A549 (cell line): Measurements from ENCODE around the gene SRPK2. TPM values are rescaled to one million over a fixed set of nuclear protein-coding genes. Genes with fewer than 3 reads are reported as not detected.

Experiments used
- ATAC-seq, 2 experiments: fragments of 200-7000 bp in 1 of 2; fragments of >200 bp in 1 of 2; cut with Nextera tagmentation in 1 of 2; cut with Tn5 transposase in 1 of 2; 3 replicates each; pipeline versions ENCODE4 v1.8.0 to v1.9.1; 2018 to 2020; ENCODE audit warnings: mild to moderate bottlenecking in 1 of 2, moderate library complexity in 1 of 2
- CTCF ChIA-PET: fragments of 300-600 bp; sonication (Branson Sonifier 250); formaldehyde crosslinking; extraction: SDS; loops from one replicate; lab custom pipeline; 2021; ENCODE audit warnings: antibody characterized with exemption, inconsistent platforms; lab: Yijun Ruan, JAX
- POLR2A ChIA-PET: fragments of 350-600 bp; formaldehyde crosslinking; extraction: SDS; loops from one replicate; lab custom pipeline; 2021; ENCODE audit warnings: antibody characterized with exemption, inconsistent platforms; lab: Yijun Ruan, JAX
- DNase-seq, 2 experiments: peaks; one replicate each; pipeline versions ENCODE4 v3.0.0 to v3.0.0-alpha.2; 2011 to 2016; ENCODE audit warnings: low read depth in 1 of 2, low spot score in 1 of 2
- FAIRE-seq: peaks from 2 replicates; lab custom pipeline; 2011; peaks lifted over from hg19 to GRCh38; lab: Jason Lieb, UNC
- H3K27ac ChIP-seq, 2 experiments: fragments of >200 bp; sonication (Bioruptor Twin); formaldehyde crosslinking; 3 replicates each; pipeline ENCODE4 v1.5.1; 2016 to 2017
- H3K4me1 ChIP-seq: fragments of >200 bp; sonication (Bioruptor Twin); formaldehyde crosslinking; 3 replicates; pipeline ENCODE4 v1.6.1; 2016
- H3K4me2 ChIP-seq: fragments of >200 bp; sonication (Bioruptor Twin); formaldehyde crosslinking; 3 replicates; pipeline ENCODE4 v1.6.1; 2016
- H3K4me3 ChIP-seq: fragments of >200 bp; sonication (Bioruptor Twin); formaldehyde crosslinking; 3 replicates; pipeline ENCODE4 v1.5.1; 2016
- H3K9me3 ChIP-seq: fragments of >200 bp; sonication (Bioruptor Twin); formaldehyde crosslinking; 3 replicates; pipeline ENCODE4 v1.6.1; 2016
- ATOH8 ChIP-seq: fragments of 250-450 bp; sonication (Bioruptor Pico); IDR thresholded peaks from 2 replicates; pipeline ENCODE4 v1.5.0; 2020; ENCODE audit warnings: low read depth, mild to moderate bottlenecking, moderate library complexity
- BHLHE40 ChIP-seq: IDR thresholded peaks from 2 replicates; pipeline ENCODE4 v1.6.1; 2012; ENCODE audit warnings: low read depth, low read length, inconsistent platforms
- CBX2 ChIP-seq: fragments of 200-600 bp; sonication (generic); IDR thresholded peaks from 2 replicates; pipeline ENCODE4 v1.6.1; 2016; ENCODE audit warnings: low read depth, mild to moderate bottlenecking, borderline replicate concordance
- CBX8 ChIP-seq: fragments of 200-600 bp; sonication (generic); IDR thresholded peaks from 2 replicates; pipeline ENCODE4 v1.6.1; 2016
- CEBPB ChIP-seq, 2 experiments: fragments of >200 bp in 1 of 2; sonication (Bioruptor Twin) in 1 of 2; formaldehyde crosslinking in 1 of 2; IDR thresholded peaks; 2 replicates each; pipeline ENCODE4 v1.6.1; 2012 to 2016
- CTCF ChIP-seq: fragments of >200 bp; sonication (Bioruptor Twin); formaldehyde crosslinking; IDR thresholded peaks from 3 replicates; pipeline ENCODE4 v1.5.1; 2016
- EHF ChIP-seq: fragments of 250-450 bp; sonication (Bioruptor Pico); IDR thresholded peaks from 2 replicates; pipeline ENCODE4 v1.5.0; 2020; ENCODE audit warnings: mild to moderate bottlenecking
- FOSB ChIP-seq: fragments of 250-450 bp; sonication (Bioruptor Pico); IDR thresholded peaks from 2 replicates; pipeline ENCODE4 v1.5.0; 2020; ENCODE audit warnings: mild to moderate bottlenecking, moderate library complexity
- FOSL2 ChIP-seq, 2 experiments: fragments of 450-650 bp in 1 of 2; fragments of >200 bp in 1 of 2; sonication (Bioruptor Twin) in 1 of 2; formaldehyde crosslinking; IDR thresholded peaks; 2 replicates each; pipeline versions ENCODE4 v1.5.0 to v1.6.1; 2016 to 2020; ENCODE audit warnings: mild to moderate bottlenecking in 1 of 2, moderate library complexity in 1 of 2
- HES2 ChIP-seq: fragments of >200 bp; sonication (Bioruptor Twin); formaldehyde crosslinking; IDR thresholded peaks from 2 replicates; pipeline ENCODE4 v1.6.1; 2016
- HEYL ChIP-seq: fragments of 250-450 bp; sonication (Bioruptor Pico); IDR thresholded peaks from 2 replicates; pipeline ENCODE4 v1.8.0; 2021; ENCODE audit warnings: mild to moderate bottlenecking, moderate library complexity
- HOXA7 ChIP-seq: fragments of 250-450 bp; sonication (Bioruptor Pico); IDR thresholded peaks from 2 replicates; pipeline ENCODE4 v1.5.0; 2020; ENCODE audit warnings: mild to moderate bottlenecking, moderate library complexity
- HOXB13 ChIP-seq: fragments of 250-450 bp; sonication (Bioruptor Pico); IDR thresholded peaks from 2 replicates; pipeline ENCODE4 v1.5.0; 2020; ENCODE audit warnings: low read depth, mild to moderate bottlenecking, moderate library complexity
- HOXB5 ChIP-seq: fragments of 250-450 bp; sonication (Bioruptor Pico); IDR thresholded peaks from 2 replicates; pipeline ENCODE4 v1.5.0; 2020; ENCODE audit warnings: mild to moderate bottlenecking, moderate library complexity
- JUN ChIP-seq, 2 experiments: fragments of >200 bp; sonication (Bioruptor Twin); formaldehyde crosslinking; IDR thresholded peaks; 2 replicates in 1 of 2; 3 replicates in 1 of 2; pipeline ENCODE4 v1.6.1; 2016 to 2017
- KDM5A ChIP-seq: fragments of 200-600 bp; sonication (generic); IDR thresholded peaks from 2 replicates; pipeline ENCODE4 v1.6.1; 2016; ENCODE audit warnings: antibody characterized with exemption, mild to moderate bottlenecking
- MAX ChIP-seq: IDR thresholded peaks from 2 replicates; pipeline ENCODE4 v1.6.1; 2012
- MAZ ChIP-seq: fragments of 150-350 bp; IDR thresholded peaks from 2 replicates; pipeline ENCODE4 v1.6.1; 2014; ENCODE audit warnings: antibody characterized with exemption, low read depth, low read length, borderline replicate concordance
- NFE2L2 ChIP-seq: fragments of 150-350 bp; conservative IDR thresholded peaks from 2 replicates; pipeline ENCODE4 v1.6.1; 2014; ENCODE audit warnings: low read length
- PHF8 ChIP-seq: fragments of 200-600 bp; sonication (generic); IDR thresholded peaks from 2 replicates; pipeline ENCODE4 v1.6.1; 2016; ENCODE audit warnings: low read depth, mild to moderate bottlenecking, antibody characterized with exemption, moderate library complexity, borderline replicate concordance
- POLR2A ChIP-seq: IDR thresholded peaks from 2 replicates; pipeline ENCODE4 v1.6.1; 2012; ENCODE audit warnings: mild to moderate bottlenecking, low read length
- RAD21 ChIP-seq, 2 experiments: fragments of >200 bp in 1 of 2; sonication (Bioruptor Twin) in 1 of 2; formaldehyde crosslinking in 1 of 2; IDR thresholded peaks in 1 of 2; conservative IDR thresholded peaks in 1 of 2; 2 replicates in 1 of 2; 3 replicates in 1 of 2; pipeline ENCODE4 v1.6.1; 2012 to 2018; ENCODE audit warnings: inconsistent platforms in 1 of 2
- RCOR1 ChIP-seq: fragments of 150-350 bp; IDR thresholded peaks from 2 replicates; pipeline ENCODE4 v1.6.1; 2014; ENCODE audit warnings: antibody characterized with exemption, low read length, low read depth
- RNF2 ChIP-seq: fragments of 200-600 bp; sonication (generic); IDR thresholded peaks from 2 replicates; pipeline ENCODE4 v1.6.1; 2016; ENCODE audit warnings: low read depth, mild to moderate bottlenecking, antibody characterized with exemption, moderate library complexity, borderline replicate concordance
- TP53 ChIP-seq: fragments of 250-450 bp; sonication (Bioruptor Pico); IDR thresholded peaks from 2 replicates; pipeline ENCODE4 v1.5.0; 2021; ENCODE audit warnings: mild to moderate bottlenecking, moderate library complexity
- USF2 ChIP-seq: fragments of 450-650 bp; IDR thresholded peaks from 2 replicates; pipeline ENCODE4 v1.6.1; 2014; ENCODE audit warnings: antibody characterized with exemption
- ZC3H11A ChIP-seq: fragments of 450-650 bp; IDR thresholded peaks from 2 replicates; pipeline ENCODE4 v1.6.1; 2014; ENCODE audit warnings: antibody characterized with exemption, mild to moderate bottlenecking
- ZNF302 ChIP-seq: fragments of 250-450 bp; sonication (Bioruptor Pico); IDR thresholded peaks from 2 replicates; pipeline ENCODE4 v1.9.0; 2021; ENCODE audit warnings: inconsistent platforms, mild to moderate bottlenecking, moderate library complexity
- ZSCAN20 ChIP-seq: fragments of 250-450 bp; sonication (Bioruptor Pico); IDR thresholded peaks from 2 replicates; pipeline ENCODE4 v1.8.0; 2022; ENCODE audit warnings: mild to moderate bottlenecking, moderate library complexity
- WGBS: methylation state at CpG from one replicate; pipeline ENCODE4 v1.1.6; 2017; ENCODE audit errors: missing lambda C conversion rate; 5-methylcytosine and 5-hydroxymethylcytosine counted together
- polyA plus RNA-seq, 4 experiments: library from polyadenylated mRNA; depleted of rRNA in 3 of 4; stranded (reverse); fragments of >200 nt; fragmentation: RNase III in 1 of 4; extraction: RNeasy Plus Mini Kit Qiagen cat#74134 plus additional on column Dnase treatment in 1 of 4; gene quantifications; 2 replicates in 3 of 4; 3 replicates in 1 of 4; pipeline ENCODE4 v1.2.3, GENCODE V29; 2011 to 2017

SRPK2 gene
- polyA plus RNA-seq, 2 of the 4 experiments (the other 2 are of a cell fraction): 23.0 to 30.9 TPM

- WGBS: 85% methylated on average over 2 of the region's 2 CpGs
- Histone ChIP-seq H3K9me3 (no peaks in the 10 kb centered on the region), H3K4me1 (no peaks in the 10 kb centered on the region), H3K27ac (no peak overlapping the region), H3K4me2 (no peak overlapping the region), H3K4me3 (no peak overlapping the region)
- ATAC-seq (no peak), FAIRE-seq (no peak), DNase-seq (no peak)
- POLR2A ChIA-PET: no interaction called here
- no peak for TF ChIP-seq HES2
- TF ChIP-seq MAZ: no peak
- no peak for TF ChIP-seq RCOR1
- no peak for TF ChIP-seq ZSCAN20 (CRISPR knock-in tag)
- no peak for TF ChIP-seq TP53 (CRISPR knock-in tag)
- CTCF ChIA-PET: interaction anchor here (0.7 kb wide), 1 partner anchor 179 kb away, joined by 3 read pairs; no protein-coding TSS in a partner anchor
These were observed 90.7 kb downstream of the SRPK2 start for GRCh38 chr7:105297985-105298384.

- Histone ChIP-seq H3K27ac (no peak overlapping the region), H3K4me3 (no peak overlapping the region), H3K9me3 (no peaks in the 10 kb centered on the region), H3K4me2 (no peak overlapping the region), H3K4me1 (no peaks in the 10 kb centered on the region)
- DNase-seq (no peak), ATAC-seq (no peak), FAIRE-seq (no peak)
- ChIA-PET POLR2A (no interaction called here), CTCF (no interaction called here)
- 89% methylated on average over 5 of the region's 5 CpGs for whole genome bisulfite sequencing
- TF ChIP-seq RAD21 (conservative IDR thresholded peaks at IDR 0.05 in 1 of 2, IDR thresholded peaks at IDR 0.05 in 1 of 2) (no peak), HOXA7 (CRISPR knock-in tag) (no peak), CTCF (no peak), TP53 (CRISPR knock-in tag) (no peak), FOSB (CRISPR knock-in tag) (no peak), EHF (CRISPR knock-in tag) (no peak), ZNF302 (CRISPR knock-in tag) (no peak), HOXB13 (CRISPR knock-in tag) (no peak), ZSCAN20 (CRISPR knock-in tag) (no peak), BHLHE40 (no peak), CBX8 (no peak), JUN (IDR thresholded peaks at IDR 0.05) (no peak), PHF8 (no peak), MAZ (no peak), ATOH8 (CRISPR knock-in tag) (no peak), MAX (no peak), HOXB5 (CRISPR knock-in tag) (no peak), HEYL (CRISPR knock-in tag) (no peak)
These were observed 91.4 kb downstream of the SRPK2 start for GRCh38 chr7:105297309-105297708.

- no peak for DNase-seq
- no peaks in the 10 kb centered on the region for H3K9me3 ChIP-seq
- no peak for ATAC-seq
- no peak overlapping the region for H3K27ac ChIP-seq
- no peak overlapping the region for H3K4me2 ChIP-seq
- H3K4me3 ChIP-seq: no peak overlapping the region
- no peak for FAIRE-seq
- no peaks in the 10 kb centered on the region for H3K4me1 ChIP-seq
- POLR2A ChIA-PET: no interaction called here
- CTCF ChIA-PET: interaction anchor here (0.7 kb wide), 1 partner anchor 30 kb away, joined by 3 read pairs; no protein-coding TSS in a partner anchor
- TF ChIP-seq CEBPB (IDR thresholded peaks at IDR 0.05) (no peak), KDM5A (no peak), POLR2A (no peak), EHF (CRISPR knock-in tag) (no peak), USF2 (no peak), NFE2L2 (no peak), HEYL (CRISPR knock-in tag) (no peak), ZNF302 (CRISPR knock-in tag) (no peak), CBX2 (no peak), FOSL2 (IDR thresholded peaks at IDR 0.05) (no peak), FOSL2 (CRISPR knock-in tag; IDR thresholded peaks at IDR 0.05) (no peak), CTCF (no peak), ZC3H11A (no peak), RNF2 (no peak)
These were observed 92.2 kb downstream of the SRPK2 start for GRCh38 chr7:105296491-105296890.
